ENCODE data around the gene SERPINB3.
"Not testable (repeated sequence)": the region's sequence is repeated elsewhere in the genome, so short reads cannot be mapped to it uniquely, and the experiment has no call there.

SERPINB3 gene

DNA sequence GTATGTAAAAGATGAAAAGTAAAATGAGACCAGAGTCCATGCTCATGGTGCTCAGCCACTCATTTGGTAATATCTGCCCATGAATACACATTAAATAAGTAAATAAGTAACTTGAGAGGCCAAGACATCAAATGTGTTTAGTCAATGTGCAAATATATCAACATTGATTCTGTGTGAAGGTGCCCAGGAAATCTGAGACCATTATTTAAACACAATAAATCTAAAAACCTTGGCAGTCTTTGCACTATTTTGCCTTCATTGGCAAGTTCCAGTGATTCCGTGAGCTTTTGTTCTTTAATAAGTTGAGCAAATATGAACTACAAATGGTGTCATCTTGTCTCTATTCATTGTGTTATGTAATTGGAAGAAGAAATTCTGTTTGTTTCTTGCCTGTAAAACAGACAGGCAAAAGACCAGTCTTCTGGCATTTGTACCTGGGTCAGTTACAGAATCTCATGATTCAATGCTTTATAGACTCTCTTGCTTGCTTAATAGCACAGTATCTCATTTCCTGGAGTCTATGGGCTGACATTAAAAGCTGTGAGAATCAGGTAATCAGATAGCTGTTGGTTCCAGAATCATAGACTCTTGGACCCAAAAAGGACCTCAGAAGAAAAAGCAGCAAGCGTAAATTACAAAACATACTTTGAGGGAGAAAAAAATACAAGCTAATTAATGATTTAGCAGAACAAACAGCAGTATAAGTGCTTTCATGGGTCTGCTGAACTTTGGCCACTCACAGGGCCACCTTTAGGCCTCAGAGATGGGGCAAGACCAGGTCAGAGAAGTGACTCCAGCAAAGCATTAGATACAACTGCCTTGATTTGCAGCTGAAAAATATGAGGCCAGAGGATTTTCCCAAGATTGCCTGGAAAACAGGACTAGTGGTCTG is 20.0 kb upstream of the SERPINB3 start:
- TF ChIP-seq, protein P1, sequence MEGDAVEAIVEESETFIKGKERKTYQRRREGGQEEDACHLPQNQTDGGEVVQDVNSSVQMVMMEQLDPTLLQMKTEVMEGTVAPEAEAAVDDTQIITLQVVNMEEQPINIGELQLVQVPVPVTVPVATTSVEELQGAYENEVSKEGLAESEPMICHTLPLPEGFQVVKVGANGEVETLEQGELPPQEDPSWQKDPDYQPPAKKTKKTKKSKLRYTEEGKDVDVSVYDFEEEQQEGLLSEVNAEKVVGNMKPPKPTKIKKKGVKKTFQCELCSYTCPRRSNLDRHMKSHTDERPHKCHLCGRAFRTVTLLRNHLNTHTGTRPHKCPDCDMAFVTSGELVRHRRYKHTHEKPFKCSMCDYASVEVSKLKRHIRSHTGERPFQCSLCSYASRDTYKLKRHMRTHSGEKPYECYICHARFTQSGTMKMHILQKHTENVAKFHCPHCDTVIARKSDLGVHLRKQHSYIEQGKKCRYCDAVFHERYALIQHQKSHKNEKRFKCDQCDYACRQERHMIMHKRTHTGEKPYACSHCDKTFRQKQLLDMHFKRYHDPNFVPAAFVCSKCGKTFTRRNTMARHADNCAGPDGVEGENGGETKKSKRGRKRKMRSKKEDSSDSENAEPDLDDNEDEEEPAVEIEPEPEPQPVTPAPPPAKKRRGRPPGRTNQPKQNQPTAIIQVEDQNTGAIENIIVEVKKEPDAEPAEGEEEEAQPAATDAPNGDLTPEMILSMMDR (IDR thresholded peaks at IDR 0.05; ENCODE audit: control insufficient read depth, extremely low read depth, insufficient read depth) = no peak
- no peak overlapping the region for H3K4me3 ChIP-seq (ENCODE audit: low read depth, low read length)
- peak; percentile 99 for DNase-seq (ENCODE audit: low read depth)

DNA sequence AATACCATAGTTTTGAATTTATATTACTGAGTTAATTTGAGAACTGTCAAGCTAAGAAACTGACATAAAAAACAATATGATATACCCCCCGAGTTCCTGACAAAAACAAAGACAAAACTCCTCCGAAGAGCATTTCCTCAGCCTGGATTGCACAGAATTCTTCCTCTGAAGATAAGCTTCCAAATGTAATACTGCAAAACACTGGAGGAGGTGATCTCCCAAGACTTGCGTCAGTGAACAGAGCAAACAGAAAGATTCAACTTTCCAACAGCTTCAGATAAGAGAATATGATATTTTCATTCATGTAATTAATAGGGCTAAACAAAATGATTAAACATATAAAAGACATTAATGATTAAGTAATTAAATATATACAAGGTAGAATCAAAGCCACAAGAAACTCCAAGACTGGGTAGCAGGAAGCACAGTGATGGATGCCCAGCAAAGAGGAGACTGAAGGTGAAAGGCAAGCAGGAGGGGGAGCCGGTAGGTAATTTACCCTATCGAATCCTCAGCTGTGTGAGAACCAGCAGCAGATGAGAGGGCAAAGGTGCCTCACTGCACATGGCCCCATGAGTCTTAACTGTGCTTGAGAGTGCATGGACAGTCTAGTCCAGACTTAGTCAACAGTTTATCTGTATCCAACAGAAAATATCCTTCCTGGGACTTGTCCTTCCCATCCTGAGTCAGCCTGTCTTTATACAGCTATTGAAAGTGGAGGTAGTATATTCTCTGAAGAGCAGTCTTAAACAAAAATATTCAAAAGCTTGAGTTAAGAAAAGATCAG is 18.3 kb upstream of the SERPINB3 start:
- TF ChIP-seq, protein P1 (IDR thresholded peaks at IDR 0.05; ENCODE audit: control insufficient read depth, extremely low read depth, insufficient read depth) = peak; percentile 11; the same call in 1 of the 2 replicates
- no peak overlapping the region for H3K4me3 ChIP-seq (ENCODE audit: low read depth, low read length)
- no peak for DNase-seq (ENCODE audit: low read depth)

DNA sequence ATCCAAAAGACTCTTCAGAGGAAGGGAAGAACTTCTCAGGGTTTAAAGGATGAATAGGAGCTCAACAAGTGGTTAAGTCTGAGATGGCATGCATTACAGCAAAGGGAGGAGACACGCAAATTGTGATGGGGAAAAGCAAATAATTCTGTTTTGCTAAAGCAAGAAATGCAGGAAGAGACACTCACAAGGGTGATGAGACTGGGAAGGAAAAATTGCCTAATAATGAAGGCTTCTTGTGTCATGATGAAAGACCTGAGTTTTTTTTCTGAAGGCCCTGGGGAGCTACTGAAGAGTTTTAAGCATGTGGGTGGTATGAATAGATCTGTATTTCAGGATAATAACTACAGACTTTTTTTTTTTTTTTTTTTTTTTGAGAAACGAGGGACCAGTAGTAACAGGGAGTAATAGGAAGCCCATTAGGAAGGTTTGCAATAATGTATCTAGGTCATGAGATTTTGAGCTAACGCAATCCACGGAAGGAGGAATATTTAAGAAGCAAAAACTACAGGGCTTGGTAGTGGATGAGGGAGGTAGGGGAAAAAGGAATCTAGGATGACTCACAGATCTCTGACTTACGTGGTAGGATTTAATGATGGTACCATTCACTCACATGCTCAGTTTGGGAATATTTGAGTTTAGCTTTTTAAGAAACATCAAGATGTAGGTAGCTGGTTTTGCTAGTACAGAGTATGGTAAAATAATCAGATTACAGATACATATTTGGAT is 16.0 kb upstream of the SERPINB3 start:
- TF ChIP-seq, protein P1 (IDR thresholded peaks at IDR 0.05; ENCODE audit: control insufficient read depth, extremely low read depth, insufficient read depth) = no peak
- no peak for DNase-seq (ENCODE audit: low read depth)
- no peak overlapping the region for H3K4me3 ChIP-seq (ENCODE audit: low read depth, low read length)

DNA sequence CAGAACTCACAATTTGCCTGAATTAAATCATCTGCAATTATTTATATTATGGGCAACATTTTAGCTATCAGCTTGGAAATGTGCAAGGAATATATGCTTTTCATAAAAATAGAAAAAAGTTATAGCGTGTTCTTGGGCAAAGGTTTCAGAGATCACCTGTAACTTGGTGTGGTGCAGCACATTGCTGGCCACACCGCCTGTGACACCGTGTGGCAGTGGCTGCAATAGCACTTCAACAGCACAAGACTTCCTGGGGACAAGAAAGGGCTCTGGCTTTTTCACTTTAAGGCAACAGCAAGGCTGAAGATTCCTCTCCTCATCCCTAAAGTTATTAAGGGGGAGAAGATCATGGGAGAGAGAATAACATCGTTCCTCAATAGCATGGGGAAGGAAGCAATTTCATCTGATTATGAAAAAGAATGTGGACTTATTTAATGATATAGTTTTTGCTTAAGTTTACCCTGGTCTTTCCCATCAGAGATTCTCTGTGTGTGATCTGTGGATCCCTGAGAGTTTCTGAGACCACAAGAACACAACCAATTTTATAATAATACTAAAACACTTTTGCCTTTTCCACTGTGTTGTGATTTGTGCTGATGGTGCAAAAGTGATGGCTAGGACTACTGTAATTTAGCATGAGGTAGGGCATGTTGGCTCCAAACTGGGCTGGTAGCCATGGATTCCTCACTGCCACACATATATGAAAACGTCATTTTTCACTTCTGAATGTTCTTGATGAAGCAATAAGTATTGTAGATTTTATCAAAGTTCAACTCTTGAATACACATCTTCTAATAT is 15.0 kb upstream of the SERPINB3 start:
- no peak overlapping the region for H3K4me3 ChIP-seq (ENCODE audit: low read depth, low read length)
- no peak for DNase-seq (ENCODE audit: low read depth)
- TF ChIP-seq, protein P1 (IDR thresholded peaks at IDR 0.05; ENCODE audit: control insufficient read depth, extremely low read depth, insufficient read depth) = peak; percentile 90

DNA sequence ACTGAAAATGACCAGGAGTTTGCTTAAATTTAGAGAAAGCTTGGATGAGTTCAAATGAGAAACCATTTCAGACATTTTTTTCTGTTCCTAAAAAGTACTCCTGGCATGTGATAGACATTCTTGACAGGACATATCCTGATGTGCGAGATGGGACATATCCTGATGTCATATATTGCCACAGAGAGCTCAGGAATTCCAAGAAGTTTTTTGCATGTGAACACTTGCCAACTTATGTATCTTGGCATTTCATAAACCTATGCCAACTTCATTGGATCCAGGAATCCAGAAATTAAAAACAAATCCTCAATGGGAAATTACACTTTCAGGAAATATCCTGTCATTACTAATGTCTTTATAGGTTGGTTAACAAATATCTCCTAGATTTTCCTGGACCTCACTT is 2.9 kb upstream of the SERPINB3 start:
- no peak overlapping the region for H3K4me3 ChIP-seq (ENCODE audit: low read depth, low read length)
- TF ChIP-seq, protein P1 (IDR thresholded peaks at IDR 0.05; ENCODE audit: control insufficient read depth, extremely low read depth, insufficient read depth) = no peak
- DNase-seq (ENCODE audit: low read depth) = no peak

DNA sequence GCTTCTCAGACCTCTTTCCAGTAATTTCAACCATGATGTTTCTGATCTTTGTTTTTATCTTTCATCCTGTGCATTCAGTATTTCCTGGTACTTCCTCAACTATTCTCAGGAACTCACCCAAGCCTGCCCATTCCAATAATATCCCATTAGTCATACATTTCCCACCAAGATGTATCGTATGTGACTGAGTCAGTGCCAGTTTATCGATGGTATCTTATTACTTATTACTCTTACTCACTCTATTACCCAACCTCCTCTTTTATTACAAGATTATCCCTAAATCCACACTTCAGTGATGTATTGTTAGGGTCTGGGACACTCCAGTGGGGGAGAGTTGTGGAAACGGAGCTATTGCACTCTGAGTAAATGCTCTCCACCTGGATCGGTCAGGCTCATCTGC is 2.8 kb downstream of the SERPINB3 start:
- H3K4me3 ChIP-seq (ENCODE audit: low read depth, low read length); DNase-seq (ENCODE audit: low read depth): not testable (repeated sequence)

DNA sequence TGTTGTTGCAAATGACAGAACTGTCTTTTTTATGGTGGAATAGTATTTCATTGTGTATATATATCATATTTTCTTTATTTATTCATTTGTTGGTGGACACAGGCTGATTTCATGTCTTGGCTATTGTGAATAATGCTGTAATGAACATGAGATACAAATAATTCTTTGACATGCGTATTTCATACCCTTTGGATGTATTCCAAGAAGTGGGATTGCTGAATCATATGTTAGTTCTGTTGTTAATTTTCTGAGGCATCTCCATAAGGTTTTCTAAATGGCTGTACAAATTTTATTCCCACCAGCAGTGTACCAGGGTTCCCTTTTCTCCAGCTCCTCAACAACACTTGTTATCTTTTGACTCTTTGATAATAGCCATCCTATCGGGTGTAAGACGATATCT is 11.4 kb downstream of the SERPINB3 start:
- DNase-seq (ENCODE audit: low read depth); H3K4me3 ChIP-seq (ENCODE audit: low read depth, low read length): not testable (repeated sequence)
